Fibroblast of skin of abdomen (primary cell): Measurements from ENCODE around the gene CERCAM.
"Not testable (repeated sequence)": the region's sequence is repeated elsewhere in the genome, so short reads cannot be mapped to it uniquely, and the experiment has no call there.

Source experiments
- DNase-seq: peaks from one replicate; pipeline ENCODE4 v3.0.0-alpha.2; 2013

CERCAM gene

GRCh38 chr9:128420060-128420650 lies 502 bp upstream of the CERCAM start:
- DNase-seq = peak; percentile 63

GRCh38 chr9:128421482-128421996 lies 882 bp downstream of the CERCAM start:
- peak; percentile 20 for DNase-seq

- DNase-seq = not testable (repeated sequence)
Observed at GRCh38 chr9:128422022-128422782, 1.5 kb downstream of the CERCAM start.

GRCh38 chr9:128422783-128423150 lies 2.1 kb downstream of the CERCAM start:
- no peak for DNase-seq

GRCh38 chr9:128423356-128423755 lies 2.7 kb downstream of the CERCAM start:
- DNase-seq = not testable (repeated sequence)

GRCh38 chr9:128424268-128424780 lies 3.7 kb downstream of the CERCAM start:
- no peak for DNase-seq

- DNase-seq = peak; percentile 22
Observed at GRCh38 chr9:128428644-128429512, 8.2 kb downstream of the CERCAM start.

- DNase-seq = no peak
Observed at GRCh38 chr9:128429513-128430086, 8.9 kb downstream of the CERCAM start.

GRCh38 chr9:128431207-128431606 lies 10.6 kb downstream of the CERCAM start:
- DNase-seq = no peak

GRCh38 chr9:128434340-128434739 lies 13.7 kb downstream of the CERCAM start:
- DNase-seq = no peak

GRCh38 chr9:128435611-128436010 lies 15.0 kb downstream of the CERCAM start:
- no peak for DNase-seq

- peak; percentile 75 for DNase-seq
Observed at GRCh38 chr9:128438343-128439109, 17.9 kb downstream of the CERCAM start.

GRCh38 chr9:128439273-128439672 lies 18.6 kb downstream of the CERCAM start:
- no peak for DNase-seq

- DNase-seq = no peak
Observed at GRCh38 chr9:128442150-128442549, 21.5 kb downstream of the CERCAM start.

GRCh38 chr9:128446505-128446904 lies 25.8 kb downstream of the CERCAM start:
- DNase-seq = not testable (repeated sequence)

- no peak for DNase-seq
Observed at GRCh38 chr9:128448746-128449145, 28.1 kb downstream of the CERCAM start.

- DNase-seq = no peak
Observed at GRCh38 chr9:128454991-128455390, 34.3 kb downstream of the CERCAM start.

GRCh38 chr9:128455849-128456612 lies 35.4 kb downstream of the CERCAM start, which contains the start of gene ODF2:
Gene ODF2, plus strand, starts transcription at chr9:128456006. Its CDS starts 86 bp downstream, at chr9:128456092.
- peak; percentile 96 for DNase-seq

GRCh38 chr9:128456613-128457061 lies 36.0 kb downstream of the CERCAM start:
- DNase-seq = peak; percentile 69

GRCh38 chr9:128457207-128457606 lies 36.5 kb downstream of the CERCAM start:
- DNase-seq = no peak

GRCh38 chr9:128459011-128459410 lies 38.4 kb downstream of the CERCAM start:
- no peak for DNase-seq
